Cortex of kidney (tissue), 1 donor: ENCODE measurements around the gene OR52E5.

Experiments
- DNase-seq: peaks from one replicate; lab custom pipeline; 2025; lab: John Stamatoyannopoulos, UW

OR52E5 gene

GRCh38 chr11:5933116-5933515, 40.1 kb downstream of the OR52E5 start:
- DNase-seq: no peak

GRCh38 chr11:5937868-5938602, 45.0 kb downstream of the OR52E5 start:
- DNase-seq: no peak

GRCh38 chr11:5938603-5938965, 45.6 kb downstream of the OR52E5 start:
- no peak for DNase-seq

- DNase-seq: no peak
Measured at GRCh38 chr11:5940748-5941147, 47.7 kb downstream of the OR52E5 start.

GRCh38 chr11:5941951-5942350, 48.9 kb downstream of the OR52E5 start, which contains the start of gene OR56A3:
Gene OR56A3 (plus strand): TSS chr11:5942251. CDS start chr11:5947347, 5,096 bp downstream.
- DNase-seq: no peak
